ENCODE results near the gene TEX13C. TPM values are rescaled to one million over a fixed set of nuclear protein-coding genes. Genes with fewer than 3 reads are reported as not detected.
"Not testable (repeated sequence)": the region's sequence is repeated elsewhere in the genome, so short reads cannot be mapped to it uniquely, and the experiment has no call there.

Gene TEX13C
- total RNA-seq (not detected), polyA plus RNA-seq (not detected)

DNA sequence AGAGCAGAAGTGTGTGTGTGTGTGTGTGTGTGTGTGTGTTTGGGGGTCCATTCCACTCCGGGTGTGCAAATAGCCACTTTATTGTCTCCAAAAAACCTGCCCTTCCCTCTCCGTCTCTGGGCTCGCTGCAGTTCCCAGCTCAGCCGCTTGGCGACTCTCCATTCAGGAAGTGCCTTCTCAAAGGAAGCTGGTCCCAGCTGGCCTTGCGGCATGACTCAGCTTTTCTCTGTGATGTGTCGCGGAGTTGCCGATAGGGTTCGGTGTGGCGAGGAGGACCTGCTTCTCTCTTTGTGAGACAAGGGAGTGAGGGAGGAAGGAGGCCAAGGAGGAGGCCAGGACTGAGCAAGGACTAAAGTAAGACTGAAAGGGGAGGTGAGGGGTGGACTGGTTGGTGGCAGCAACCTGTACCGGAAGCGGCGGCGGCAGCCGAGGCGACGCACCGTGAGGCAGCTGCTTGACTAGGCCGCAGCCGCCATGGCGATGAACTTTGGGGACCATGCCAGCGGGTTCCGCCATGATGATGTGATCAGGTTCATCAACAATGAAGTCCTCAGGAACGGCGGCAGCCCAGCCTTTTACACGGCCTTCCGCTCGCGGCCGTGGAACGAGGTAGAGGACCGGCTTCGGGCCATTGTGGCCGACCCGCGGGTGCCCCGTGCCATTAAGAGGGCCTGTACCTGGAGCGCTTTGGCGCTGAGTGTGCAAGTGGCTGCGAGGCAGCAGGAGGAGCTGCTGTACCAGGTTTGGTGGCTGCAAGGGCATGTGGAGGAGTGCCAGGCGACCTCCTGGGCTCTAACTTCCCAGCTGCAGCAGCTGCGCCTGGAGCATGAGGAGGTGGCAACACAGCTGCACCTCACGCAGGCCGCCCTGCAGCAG, at the start of gene TEX13C:
Gene TEX13C (plus strand): TSS at position 226 of the 876 bp plus-strand sequence. CDS start 249 bp downstream, at position 475.
- no peak within 1 kb of the TSS for H3K27ac ChIP-seq (ENCODE audit: low read depth)
- no peaks in the 10 kb centered on the region for H3K4me1 ChIP-seq (ENCODE audit: insufficient read depth)
- 97% methylated on average over 45 of the region's 45 CpGs for WGBS
- H3K4me3 ChIP-seq (ENCODE audit: low read depth, low read length), result no peak within 1 kb of the TSS
- DNase-seq (ENCODE audit: extremely low spot score), result no peak
- H3K36me3 ChIP-seq (ENCODE audit: insufficient read depth), result no peaks in the 10 kb centered on the region

DNA sequence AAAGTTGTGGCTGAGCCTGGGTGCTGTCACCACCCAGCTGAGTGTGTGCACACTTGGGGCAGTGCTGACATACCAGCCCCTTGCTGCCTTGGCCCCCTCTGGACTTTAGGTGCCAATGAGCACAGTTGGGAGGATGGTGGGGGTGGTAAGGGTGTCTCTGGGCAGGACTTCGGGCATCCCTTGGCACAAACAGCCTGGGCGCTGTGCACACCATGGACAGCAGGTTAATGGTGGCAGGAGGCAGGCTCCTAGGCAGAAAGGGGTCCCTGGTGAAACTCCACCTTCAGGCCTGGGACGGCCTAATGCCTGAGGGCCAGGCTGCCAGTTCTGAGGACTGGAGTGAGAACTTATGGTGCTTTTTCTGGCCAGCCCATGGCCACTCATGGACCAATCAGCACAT, 32.4 kb upstream of the TEX13C start:
- Histone ChIP-seq H3K27ac (ENCODE audit: low read depth) (no peak overlapping the region), H3K4me1 (ENCODE audit: insufficient read depth) (no peaks in the 10 kb centered on the region), H3K4me3 (ENCODE audit: low read depth, low read length) (no peak overlapping the region), H3K36me3 (ENCODE audit: insufficient read depth) (no peaks in the 10 kb centered on the region)
- WGBS, result 95% methylated on average over 3 of the region's 3 CpGs
- DNase-seq (ENCODE audit: extremely low spot score), result no peak

DNA sequence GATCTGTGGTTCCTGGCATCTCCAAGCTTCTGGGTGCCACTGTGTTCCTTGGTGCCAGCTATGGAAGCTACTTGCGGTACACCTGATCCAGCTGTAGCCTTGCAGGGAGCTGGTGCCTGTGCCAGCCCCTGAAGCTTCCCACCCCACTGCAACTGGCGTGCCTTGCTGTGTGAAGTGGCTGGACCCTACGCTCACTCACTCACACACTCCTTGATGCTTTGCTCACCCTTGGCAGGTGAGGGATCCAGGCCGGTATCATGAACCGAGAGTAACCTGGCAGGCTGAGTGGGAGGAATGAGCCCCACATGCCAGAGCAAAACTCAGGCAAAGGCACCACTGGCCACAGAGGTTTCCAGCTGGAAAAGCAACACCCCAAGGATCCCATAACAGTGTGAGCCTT, 31.3 kb upstream of the TEX13C start:
- Histone ChIP-seq H3K4me3 (ENCODE audit: low read depth, low read length) (no peak overlapping the region), H3K27ac (ENCODE audit: low read depth) (no peak overlapping the region), H3K36me3 (ENCODE audit: insufficient read depth) (no peaks in the 10 kb centered on the region), H3K4me1 (ENCODE audit: insufficient read depth) (no peaks in the 10 kb centered on the region)
- WGBS, result 97% methylated on average over 5 of the region's 5 CpGs
- no peak for DNase-seq (ENCODE audit: extremely low spot score)

DNA sequence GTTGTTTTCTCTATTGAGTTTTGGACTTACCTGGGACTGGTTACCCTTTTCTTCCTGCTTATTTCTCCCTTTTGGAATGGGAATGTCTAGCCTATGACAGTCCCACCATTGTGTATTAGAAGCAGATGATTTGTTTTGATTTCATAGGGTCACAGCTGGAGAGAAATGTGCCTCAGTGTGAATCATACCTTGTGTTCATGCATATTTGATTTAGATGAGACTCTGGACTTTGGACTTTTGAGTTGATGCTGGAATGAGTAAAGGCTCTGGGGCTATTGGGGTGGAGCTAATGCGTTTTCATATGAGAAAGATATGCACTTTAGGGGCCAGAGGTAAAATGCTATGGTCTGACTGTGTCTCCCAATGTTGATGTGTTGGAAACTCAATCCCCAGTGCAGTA, 30.5 kb upstream of the TEX13C start:
- H3K27ac ChIP-seq (ENCODE audit: low read depth), result no peak overlapping the region

DNA sequence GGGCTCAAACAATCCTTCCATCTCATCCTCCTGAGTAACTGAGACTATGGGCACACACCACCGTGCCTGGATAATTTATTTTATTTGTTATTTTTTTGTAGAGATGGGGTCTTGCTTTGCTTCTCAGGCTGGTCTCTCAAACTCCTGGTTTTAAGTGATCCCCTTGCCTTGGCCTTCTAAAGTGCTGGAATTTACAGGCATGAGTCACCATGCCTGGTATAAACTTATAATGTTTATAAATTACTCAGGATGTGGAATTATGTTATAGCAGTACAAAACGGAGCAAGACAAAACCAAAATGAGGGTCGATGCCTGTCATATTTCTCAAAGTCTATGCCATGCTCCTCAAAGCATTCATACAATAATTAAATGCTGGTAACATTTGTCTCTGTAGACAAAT, 29.8 kb upstream of the TEX13C start:
- H3K4me3 ChIP-seq (ENCODE audit: low read depth, low read length), result no peak overlapping the region
- no peak overlapping the region for H3K27ac ChIP-seq (ENCODE audit: low read depth)
- no peaks in the 10 kb centered on the region for H3K4me1 ChIP-seq (ENCODE audit: insufficient read depth)
- 24% methylated on average over 3 of the region's 3 CpGs for WGBS
- DNase-seq (ENCODE audit: extremely low spot score), result no peak
- H3K36me3 ChIP-seq (ENCODE audit: insufficient read depth), result no peaks in the 10 kb centered on the region

More for the DNA sequence above, 30.5 kb upstream of the TEX13C start:
- H3K4me1 ChIP-seq (ENCODE audit: insufficient read depth), result no peaks in the 10 kb centered on the region
- 93% methylated on average over 1 of the region's 1 CpG for WGBS
- DNase-seq (ENCODE audit: extremely low spot score), result no peak
- H3K36me3 ChIP-seq (ENCODE audit: insufficient read depth), result no peaks in the 10 kb centered on the region
- H3K4me3 ChIP-seq (ENCODE audit: low read depth, low read length), result no peak overlapping the region

DNA sequence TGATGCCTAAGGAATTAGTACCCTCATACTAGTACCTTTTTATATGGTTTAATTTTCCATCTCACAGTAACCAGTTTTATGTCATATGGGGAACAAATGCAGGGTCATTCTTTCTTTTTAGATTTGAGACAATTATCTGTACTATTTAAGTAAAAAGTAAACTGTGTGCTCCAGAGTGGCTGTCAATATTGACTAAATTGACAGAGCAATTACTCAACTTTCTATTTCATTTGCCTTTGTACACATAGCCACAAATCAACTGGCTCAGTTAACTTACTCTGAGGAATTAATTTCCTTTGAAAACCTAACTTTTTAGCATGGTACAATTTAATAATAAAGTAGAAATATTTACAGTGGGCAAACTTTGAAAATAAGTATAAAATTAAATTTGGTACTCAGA, 28.5 kb upstream of the TEX13C start:
- H3K36me3 ChIP-seq (ENCODE audit: insufficient read depth), result no peaks in the 10 kb centered on the region
- no peak for DNase-seq (ENCODE audit: extremely low spot score)
- H3K4me1 ChIP-seq (ENCODE audit: insufficient read depth), result no peaks in the 10 kb centered on the region
- H3K27ac ChIP-seq (ENCODE audit: low read depth), result no peak overlapping the region
- no peak overlapping the region for H3K4me3 ChIP-seq (ENCODE audit: low read depth, low read length)

DNA sequence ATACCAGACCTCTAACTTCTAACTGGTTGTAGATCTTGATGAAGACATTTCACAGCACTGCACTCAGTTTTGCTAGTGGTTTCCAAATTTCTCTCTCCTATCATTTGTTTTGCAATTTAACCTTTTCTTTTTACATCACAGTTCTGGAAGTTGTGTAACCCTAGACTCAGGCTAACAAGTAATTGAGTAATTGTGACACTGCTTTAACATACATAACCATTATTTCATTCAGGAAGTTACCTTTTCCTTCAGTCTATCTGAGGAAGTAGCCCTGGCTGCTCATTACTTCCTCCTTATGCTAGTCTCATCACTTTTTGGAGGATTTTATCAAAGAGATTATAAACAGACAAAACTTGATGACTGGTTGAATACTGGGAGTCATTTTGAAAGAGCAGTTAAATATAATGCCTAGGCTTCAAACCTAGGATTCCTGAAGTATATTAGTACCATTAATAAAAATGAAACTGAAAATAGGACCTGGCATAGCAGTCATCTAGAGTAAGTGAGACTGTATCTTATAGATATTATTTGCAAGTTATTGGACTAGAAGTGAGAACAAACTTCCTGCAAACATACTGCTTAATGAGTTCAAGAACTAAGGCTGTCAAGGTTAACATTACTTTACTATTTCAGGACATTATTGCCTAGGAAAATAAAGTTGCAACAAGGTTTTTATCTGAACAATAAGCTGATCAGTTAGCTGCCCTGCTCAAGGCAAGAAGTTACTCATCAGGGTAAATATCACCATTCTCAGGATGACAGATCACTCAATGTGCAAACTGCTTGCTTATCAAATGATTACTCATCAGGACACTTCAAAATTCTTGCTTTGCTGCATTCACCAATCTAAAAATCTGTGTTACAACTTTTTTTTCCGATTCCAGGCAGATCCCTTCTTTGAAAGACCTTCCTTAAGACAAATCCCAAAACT, 25.6 kb upstream of the TEX13C start:
- H3K4me3 ChIP-seq (ENCODE audit: low read depth, low read length), result no peak overlapping the region
- H3K27ac ChIP-seq (ENCODE audit: low read depth), result no peak overlapping the region
- no peaks in the 10 kb centered on the region for H3K36me3 ChIP-seq (ENCODE audit: insufficient read depth)
- DNase-seq (ENCODE audit: extremely low spot score), result no peak
- no peaks in the 10 kb centered on the region for H3K4me1 ChIP-seq (ENCODE audit: insufficient read depth)
- WGBS, result 85% methylated on average over 1 of the region's 1 CpG

DNA sequence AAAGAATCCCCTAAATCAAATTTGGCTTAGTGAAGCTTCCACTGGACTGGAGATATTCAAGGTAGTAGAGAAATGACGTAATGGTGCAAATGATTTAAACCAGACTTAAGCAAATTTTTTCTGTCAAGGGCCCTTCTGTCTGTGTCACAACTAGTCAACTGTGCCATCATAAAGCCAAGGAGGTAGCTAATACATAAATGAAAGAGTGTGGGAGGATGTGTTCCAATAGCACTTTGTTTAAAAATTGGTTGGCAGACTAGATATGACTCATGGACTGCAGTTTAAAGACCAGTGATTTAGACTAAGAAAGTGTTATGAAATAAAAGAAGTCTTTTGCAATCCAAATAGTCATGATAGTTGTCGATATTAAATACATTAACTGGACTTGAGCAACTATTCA, 24.3 kb upstream of the TEX13C start:
- Histone ChIP-seq H3K4me3 (ENCODE audit: low read depth, low read length) (no peak overlapping the region), H3K27ac (ENCODE audit: low read depth) (no peak overlapping the region), H3K36me3 (ENCODE audit: insufficient read depth) (no peaks in the 10 kb centered on the region), H3K4me1 (ENCODE audit: insufficient read depth) (no peaks in the 10 kb centered on the region)
- DNase-seq (ENCODE audit: extremely low spot score), result no peak
- 67% methylated on average over 2 of the region's 2 CpGs for WGBS

DNA sequence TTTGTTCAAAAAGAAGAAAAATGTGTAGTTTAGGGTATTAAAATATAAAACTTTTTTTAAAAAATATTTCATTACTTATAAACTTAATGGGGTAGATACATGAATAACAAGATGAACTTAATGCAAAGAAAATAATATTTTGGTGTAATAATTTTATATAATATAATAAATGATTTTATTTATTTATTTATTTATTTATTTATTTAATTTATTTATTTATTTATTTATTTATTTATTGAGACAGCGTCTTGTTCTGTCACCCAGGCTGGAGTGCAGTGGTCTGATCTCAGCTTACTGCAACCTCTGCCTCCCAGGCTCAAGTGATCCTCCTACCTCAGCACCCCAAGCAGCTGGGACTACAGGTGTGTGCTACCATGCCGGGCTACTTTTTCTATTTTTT, 20.8 kb upstream of the TEX13C start:
- no peaks in the 10 kb centered on the region for H3K4me1 ChIP-seq (ENCODE audit: insufficient read depth)
- WGBS, result 95% methylated on average over 2 of the region's 2 CpGs
- H3K4me3 ChIP-seq (ENCODE audit: low read depth, low read length), result no peak overlapping the region
- H3K36me3 ChIP-seq (ENCODE audit: insufficient read depth), result no peaks in the 10 kb centered on the region
- no peak overlapping the region for H3K27ac ChIP-seq (ENCODE audit: low read depth)
- DNase-seq (ENCODE audit: extremely low spot score), result no peak

DNA sequence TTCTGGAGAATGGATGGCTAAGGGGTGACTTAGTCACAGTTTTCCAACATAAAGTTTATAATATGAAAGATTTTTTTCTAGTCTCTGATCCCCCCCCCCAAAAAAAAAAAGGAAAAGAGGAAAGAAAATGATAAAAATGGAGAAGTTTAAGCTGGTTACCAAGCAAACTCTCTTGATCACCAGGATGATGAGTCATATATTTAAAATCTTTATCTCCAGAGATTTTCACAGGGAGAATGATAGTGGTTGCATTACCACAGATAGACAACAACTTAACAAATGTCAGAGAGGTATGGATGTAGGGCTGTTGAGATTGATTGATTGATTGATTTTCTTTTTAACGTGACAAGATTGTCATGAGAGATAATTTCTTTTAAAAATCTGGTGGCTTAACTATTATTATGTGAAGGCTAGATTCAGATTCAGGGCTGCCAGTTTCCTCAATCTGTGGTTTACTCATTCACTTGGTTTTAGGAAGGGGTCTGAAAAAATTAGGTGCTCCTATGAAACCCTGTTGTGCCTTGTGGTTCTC, 13.3 kb upstream of the TEX13C start:
- no peaks in the 10 kb centered on the region for H3K36me3 ChIP-seq (ENCODE audit: insufficient read depth)
- no peaks in the 10 kb centered on the region for H3K4me1 ChIP-seq (ENCODE audit: insufficient read depth)
- 79% methylated on average over 1 of the region's 1 CpG for WGBS
- no peak overlapping the region for H3K4me3 ChIP-seq (ENCODE audit: low read depth, low read length)
- DNase-seq (ENCODE audit: extremely low spot score), result no peak
- H3K27ac ChIP-seq (ENCODE audit: low read depth), result no peak overlapping the region

DNA sequence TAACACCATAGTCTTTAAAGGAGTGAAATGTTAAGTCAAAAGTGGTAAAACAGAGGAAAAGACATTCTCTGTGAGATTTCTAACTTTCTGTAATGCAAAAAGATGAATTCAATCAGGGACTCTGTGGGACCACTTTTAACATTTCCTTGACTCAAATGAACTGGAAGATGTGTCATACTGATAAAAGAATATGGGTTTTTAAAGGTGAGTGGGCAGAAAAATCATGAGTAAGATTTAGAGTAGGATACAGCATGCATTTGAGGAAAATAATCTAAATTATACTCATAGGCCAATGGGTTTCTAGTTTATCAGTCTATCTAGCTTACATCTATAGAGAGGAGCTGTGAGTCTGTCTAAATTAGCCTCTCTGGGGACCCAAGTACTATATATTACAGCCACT, 11.0 kb upstream of the TEX13C start:
- H3K4me1 ChIP-seq (ENCODE audit: insufficient read depth), result no peaks in the 10 kb centered on the region
- H3K4me3 ChIP-seq (ENCODE audit: low read depth, low read length), result no peak overlapping the region
- no peak overlapping the region for H3K27ac ChIP-seq (ENCODE audit: low read depth)
- no peak for DNase-seq (ENCODE audit: extremely low spot score)
- no peaks in the 10 kb centered on the region for H3K36me3 ChIP-seq (ENCODE audit: insufficient read depth)

DNA sequence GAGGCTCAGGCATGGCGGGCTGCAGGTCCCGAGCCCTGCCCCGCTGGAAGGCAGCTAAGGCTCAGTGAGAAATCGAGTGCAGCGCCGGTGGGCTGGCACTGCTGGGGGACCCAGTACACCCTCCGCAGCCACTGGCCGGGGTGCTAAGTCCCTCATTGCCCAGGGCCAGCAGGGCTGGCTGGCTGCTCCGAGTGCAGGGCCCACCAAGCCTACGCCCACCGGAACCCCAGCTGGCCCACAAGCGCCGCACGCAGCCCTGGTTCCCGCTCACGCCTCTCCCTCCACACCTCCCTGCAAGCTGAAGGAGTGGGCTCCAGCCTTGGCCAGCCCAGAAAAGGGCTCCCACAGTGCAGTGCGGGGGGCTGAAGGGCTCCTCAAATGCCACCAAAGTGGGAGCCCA, 505 bp upstream of the TEX13C start:
- 98% methylated on average over 17 of the region's 17 CpGs for WGBS
- H3K4me1 ChIP-seq (ENCODE audit: insufficient read depth); H3K27ac ChIP-seq (ENCODE audit: low read depth); H3K36me3 ChIP-seq (ENCODE audit: insufficient read depth); DNase-seq (ENCODE audit: extremely low spot score); H3K4me3 ChIP-seq (ENCODE audit: low read depth, low read length): not testable (repeated sequence)

DNA sequence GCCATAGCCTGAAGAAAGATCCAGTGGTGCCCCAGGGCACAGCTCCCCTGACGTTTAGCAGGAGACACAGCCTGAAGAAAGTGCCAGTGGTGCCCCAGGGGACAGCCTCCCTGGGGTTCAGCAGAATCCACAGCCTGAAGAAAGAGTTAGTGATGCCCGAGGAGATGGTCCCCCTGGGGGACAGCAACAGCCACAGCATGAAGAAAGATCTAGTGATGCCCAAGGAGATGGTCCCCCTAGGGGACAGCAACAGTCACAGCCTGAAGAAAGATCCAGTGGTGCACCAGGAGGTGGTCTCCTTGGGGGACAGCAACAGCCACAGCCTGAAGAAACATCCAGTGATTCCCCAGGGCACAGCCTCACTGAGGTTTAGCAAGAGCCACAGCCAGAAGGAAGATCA, 2.8 kb downstream of the TEX13C start:
- Histone ChIP-seq H3K4me3 (ENCODE audit: low read depth, low read length) (no peak overlapping the region), H3K36me3 (ENCODE audit: insufficient read depth) (no peaks in the 10 kb centered on the region), H3K4me1 (ENCODE audit: insufficient read depth) (no peaks in the 10 kb centered on the region), H3K27ac (ENCODE audit: low read depth) (no peak overlapping the region)
- DNase-seq (ENCODE audit: extremely low spot score), result no peak
- 78% methylated on average over 2 of the region's 2 CpGs for WGBS

DNA sequence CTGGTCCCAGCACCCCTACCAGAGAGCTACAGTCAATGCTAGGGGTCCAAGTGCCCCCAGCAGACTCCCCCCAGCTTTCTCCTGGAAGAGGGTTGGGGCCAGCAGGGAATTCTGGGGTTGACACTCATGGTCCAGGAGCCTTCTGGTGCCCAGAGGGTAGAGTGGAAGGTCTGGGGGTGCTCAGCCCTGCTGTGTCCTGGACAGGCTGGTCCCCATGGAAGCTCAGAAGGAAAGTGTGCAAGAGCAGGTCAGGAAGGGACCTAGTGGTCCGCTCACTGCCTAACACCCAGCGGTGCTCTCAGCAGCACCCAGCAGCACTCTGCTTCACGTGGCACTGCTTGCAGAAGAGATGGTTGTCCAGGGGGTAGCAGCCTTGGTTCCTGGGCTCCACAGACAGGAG, 6.9 kb downstream of the TEX13C start:
- 92% methylated on average over 3 of the region's 3 CpGs for WGBS
- Histone ChIP-seq H3K4me3 (ENCODE audit: low read depth, low read length) (no peak overlapping the region), H3K4me1 (ENCODE audit: insufficient read depth) (no peaks in the 10 kb centered on the region), H3K36me3 (ENCODE audit: insufficient read depth) (no peaks in the 10 kb centered on the region), H3K27ac (ENCODE audit: low read depth) (no peak overlapping the region)
- no peak for DNase-seq (ENCODE audit: extremely low spot score)

All from urinary bladder (tissue), 4 donors.